RPMI8226 (cell line): Measurements from ENCODE around the gene ATXN1.
"Not testable (repeated sequence)": the region's sequence is repeated elsewhere in the genome, so short reads cannot be mapped to it uniquely, and the experiment has no call there.

Source experiments
- DNase-seq: peaks from one replicate; pipeline ENCODE4 v3.0.0-alpha.2; 2015

ATXN1 gene

DNA sequence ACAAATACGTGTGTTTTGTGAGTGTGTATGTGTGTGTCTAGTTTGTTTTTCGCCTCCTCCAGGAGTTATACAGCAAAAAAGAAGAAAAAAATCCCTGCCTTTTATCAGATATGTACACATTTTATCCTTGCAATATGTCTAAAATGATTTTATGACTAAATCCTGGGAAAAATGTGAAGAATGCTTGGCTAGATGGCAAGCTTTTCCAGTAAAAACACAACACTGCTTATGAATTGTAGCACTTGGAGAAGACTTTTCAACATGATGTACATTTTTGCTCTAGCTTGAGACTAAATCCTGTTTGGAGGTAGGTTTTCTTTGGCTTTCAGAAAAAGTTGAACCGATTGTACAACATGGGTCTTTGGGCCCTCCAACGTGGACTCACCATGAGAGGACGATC lies 362.7 kb downstream of the ATXN1 start:
- no peak for DNase-seq

DNA sequence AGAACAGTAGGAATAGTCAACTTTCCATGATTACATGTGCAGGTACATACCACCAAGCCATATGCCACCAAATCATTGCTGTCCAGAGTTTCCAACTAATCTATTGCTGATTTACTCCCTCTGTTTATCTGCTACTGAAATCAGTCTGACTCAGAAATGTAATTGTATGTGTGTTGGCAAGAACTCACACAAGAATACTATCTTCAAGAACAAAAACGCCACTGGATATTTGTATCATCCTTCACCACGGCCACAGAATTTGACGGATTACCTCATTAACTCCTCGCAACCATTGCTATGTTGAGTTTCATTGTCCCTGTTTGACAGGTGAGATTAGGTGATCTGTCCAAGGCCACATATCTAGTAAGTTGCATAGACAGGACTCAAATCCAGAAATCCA lies 363.6 kb downstream of the ATXN1 start:
- DNase-seq = no peak

DNA sequence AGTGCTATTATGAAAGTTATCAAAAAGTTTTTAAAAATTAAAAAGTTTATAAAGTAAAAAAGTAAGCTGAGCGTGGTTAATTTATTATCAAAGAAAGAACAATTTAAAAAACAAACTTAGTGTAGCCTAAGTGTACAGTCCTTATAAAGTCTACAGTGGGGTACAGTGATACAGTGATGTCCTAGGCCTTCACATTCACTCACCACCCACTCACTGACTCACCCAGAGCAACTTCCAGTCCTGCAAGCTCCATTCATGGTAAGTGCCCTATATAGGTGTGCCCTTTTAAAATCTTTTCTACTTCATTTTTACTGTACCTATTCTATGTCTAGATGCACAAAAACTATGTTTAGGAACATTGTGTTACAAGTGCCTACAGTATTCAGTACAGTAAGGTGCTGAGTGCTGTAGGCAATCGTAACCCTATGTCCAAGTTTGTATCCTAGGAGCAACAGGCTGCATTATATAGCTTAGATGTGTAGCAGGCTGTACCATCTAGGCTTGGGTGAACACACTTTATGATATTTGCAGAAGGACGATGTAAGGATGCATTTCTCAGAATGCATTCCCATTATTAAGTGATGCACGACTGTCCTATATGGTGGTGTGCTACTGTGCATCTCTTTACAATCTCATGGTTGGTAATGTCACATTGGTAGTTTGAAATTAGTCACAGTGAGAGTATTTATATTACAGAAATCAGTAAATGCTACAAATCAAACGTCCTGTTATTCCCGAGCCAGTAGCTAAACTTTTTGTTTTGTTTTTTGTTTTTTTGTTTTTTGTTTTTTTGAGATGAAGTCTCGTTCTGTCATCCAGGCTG lies 364.6 kb downstream of the ATXN1 start:
- no peak for DNase-seq

DNA sequence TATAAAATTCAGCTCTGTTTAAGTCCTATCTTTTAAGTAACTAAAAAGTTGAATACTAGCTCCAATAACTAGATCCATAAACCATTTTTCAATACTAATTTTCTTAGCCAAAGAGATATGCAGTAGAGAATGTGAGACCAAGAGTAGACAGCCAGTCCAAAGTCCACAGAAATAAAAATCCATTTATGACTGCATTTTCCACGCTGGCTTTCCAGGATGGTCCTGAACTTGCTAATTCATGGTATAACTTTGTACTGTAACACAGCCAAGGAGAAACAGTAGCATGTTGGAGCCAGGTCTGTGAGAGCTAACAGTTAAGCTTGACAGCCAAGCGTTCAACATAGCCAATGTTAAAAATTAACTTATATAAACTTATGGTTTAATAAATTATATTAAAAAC lies 366.6 kb downstream of the ATXN1 start:
- no peak for DNase-seq

DNA sequence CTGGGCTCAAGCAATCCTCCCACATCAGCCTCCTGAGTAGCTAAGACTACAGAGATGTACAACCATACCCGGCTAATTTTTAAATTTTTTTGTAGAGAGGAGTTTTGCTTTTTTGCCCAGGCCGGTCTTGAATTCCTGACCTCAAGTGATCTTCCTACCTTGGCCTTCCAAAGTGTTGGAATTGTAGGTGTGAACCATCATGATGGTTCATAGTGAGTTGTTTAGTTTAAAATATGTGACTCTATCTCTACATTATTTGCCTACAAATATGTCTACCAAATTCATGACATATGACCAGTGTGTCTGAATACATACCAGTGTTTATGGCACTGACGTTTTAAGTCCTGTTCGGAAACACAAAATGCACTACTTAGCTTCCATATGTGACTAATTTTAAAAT lies 367.9 kb downstream of the ATXN1 start:
- DNase-seq = no peak

DNA sequence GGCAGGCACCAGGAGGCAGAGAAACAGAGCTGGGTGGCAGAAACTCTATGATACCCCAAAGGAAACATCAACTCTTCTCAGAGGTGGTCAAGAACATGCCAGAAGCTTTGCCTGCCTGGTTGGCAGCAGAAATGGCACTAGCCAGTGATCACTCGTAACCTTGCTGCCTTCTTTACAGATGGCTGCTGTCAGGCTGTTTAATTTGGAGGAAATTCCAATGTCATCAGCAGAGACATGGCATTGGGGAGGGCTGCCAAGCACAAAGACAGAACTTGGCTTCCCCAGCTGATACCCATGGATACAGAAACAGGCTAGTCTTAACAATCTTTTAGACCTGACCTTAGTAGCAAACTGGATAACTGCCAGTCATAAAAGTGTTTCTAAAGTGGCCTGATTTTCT lies 369.2 kb downstream of the ATXN1 start:
- DNase-seq = no peak

DNA sequence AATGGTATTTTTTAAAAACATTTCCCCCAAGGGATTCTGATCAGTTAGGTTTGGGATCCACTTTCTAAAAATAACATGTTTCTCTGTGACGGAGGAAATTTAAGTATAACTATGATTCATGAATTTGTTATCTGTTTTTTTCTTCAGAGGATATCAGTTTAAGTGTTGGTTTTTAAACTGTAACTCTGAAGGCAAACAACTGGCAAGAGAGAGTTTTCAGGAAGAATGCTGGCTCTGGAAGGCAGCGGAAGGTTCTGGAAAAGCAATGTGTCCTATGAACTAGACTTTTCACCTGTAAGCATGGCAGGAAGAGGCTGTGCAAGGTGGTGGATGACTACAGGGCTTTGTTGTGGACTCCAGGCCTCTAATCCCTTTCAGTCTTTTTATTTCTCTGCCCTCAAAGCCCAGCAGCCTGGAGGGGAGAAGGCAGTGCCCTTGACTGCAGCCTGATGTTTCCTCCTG lies 369.8 kb downstream of the ATXN1 start:
- no peak for DNase-seq

DNA sequence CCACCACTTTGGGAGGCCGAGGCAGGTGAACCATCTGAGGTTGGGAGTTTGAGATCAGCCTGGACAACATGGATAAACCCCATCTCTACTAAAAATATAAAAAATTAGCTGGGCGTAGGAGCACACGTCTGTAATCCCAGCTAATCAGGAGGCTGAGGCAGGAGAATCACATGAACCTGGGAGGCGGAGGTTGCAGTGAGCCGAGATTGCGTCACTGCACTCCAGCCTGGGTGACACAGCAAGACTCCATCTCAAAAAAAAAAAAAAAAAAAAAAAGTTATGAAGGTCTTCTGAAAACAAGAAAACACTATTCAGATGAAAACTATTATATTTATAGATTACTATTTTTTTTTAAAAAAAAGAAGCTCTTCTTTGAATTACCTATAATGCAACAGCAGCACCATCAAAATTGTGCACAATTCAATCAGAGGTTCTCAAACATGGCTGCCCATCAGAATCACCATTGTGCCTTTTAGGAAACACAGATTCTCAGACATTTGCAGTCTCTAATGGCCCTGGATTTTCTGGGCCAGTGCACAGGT lies 370.3 kb downstream of the ATXN1 start:
- not testable (repeated sequence) for DNase-seq

DNA sequence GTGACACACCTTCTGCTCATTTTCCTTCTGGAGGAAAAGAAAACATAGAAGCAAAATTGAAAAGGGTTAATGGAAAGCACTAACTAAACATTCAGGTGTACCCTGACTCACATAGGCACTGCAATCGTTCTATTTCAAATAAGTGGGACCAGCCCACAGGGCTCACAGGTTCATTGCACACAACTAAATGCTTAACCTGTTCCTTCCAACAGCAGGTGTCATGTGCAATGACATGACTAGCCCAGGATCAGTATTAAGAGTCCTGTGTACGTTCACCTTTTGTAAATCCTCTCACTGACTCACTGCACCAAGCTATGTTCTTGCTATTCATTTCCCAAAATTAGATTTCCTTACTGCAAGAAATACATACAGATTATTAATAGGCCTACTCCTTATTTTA lies 371.6 kb downstream of the ATXN1 start:
- DNase-seq = no peak

DNA sequence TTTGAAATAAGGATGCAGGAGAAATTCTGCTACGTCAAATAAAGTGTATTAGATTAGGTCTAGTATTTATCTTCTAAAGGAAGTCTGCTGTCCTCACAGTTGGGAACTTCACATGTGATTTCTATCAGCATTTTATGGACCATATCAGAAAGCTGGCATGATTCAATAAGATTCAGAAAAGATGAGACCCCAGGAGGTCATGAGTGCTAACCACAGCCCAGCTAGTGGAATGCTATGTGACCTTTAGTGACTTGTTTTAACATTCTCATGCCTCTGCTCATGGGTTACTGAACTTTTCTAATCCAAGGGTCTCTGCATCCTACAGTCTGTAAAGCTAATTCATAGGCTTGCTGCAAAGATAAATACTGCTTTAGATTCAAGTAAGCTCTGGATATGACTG lies 372.8 kb downstream of the ATXN1 start:
- DNase-seq = no peak

DNA sequence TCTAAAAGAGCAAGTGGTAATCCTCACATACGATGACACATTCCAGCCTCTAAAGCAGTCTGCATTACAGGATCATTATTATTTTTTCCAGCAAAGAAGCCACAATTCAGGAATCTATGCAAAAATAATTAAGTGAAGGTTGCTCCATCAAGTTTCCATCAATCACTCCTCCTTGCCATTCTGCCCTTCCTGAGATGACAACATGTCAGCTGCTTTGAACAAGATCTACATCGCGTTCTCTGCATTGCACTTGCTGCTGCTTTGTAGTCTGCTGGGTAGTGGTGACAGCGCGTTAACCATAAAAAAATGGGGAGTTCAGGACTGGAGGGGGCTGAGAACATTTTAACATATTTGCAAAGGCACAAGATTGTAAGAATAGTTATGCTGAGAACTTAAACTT lies 375.2 kb downstream of the ATXN1 start:
- DNase-seq = no peak

DNA sequence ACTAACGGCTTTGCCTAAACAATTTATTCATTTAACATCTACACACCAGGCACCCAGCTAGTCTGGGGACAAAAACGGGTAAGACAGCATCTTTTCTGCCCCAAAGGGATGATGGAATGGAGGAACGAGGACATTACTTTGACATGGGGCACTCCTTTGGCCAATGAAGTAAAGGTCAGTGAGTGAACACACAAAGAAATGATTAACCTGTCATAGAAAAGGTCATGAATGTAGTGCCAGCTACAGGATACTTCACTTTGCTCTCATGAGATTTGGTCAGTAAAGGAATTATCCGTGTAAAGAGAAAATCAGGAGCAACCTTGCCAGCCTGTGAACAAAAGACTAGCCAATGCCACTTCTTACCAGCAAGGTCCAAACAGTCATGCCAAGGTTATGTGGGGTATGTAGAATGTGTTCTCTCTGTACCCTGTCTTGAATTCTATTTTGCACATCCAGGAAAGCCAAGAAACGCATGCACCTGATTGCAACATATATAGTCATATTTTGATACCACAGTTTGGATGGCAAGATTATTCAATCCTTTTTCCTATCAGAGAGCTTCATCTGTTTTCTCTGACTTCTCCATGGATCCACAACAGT lies 377.6 kb downstream of the ATXN1 start:
- no peak for DNase-seq

DNA sequence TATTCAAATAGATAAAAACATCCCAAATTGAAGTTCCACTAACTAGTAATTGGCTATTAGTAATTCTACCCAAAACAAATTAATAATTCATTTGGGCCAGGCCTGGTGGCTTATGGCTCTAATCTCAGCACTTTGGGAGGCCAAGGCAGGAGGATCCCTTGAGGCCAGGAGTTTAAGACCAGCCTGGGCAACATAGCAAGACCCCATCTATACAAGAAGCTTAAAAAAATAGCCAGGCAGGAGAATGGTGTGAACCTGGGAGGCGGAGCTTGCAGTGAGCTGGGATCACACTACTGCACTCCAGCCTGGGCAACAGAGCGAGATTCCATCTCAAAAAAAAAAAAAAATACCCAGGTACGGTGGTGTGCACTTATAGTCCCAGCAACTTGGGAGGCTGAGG lies 379.3 kb downstream of the ATXN1 start:
- not testable (repeated sequence) for DNase-seq

DNA sequence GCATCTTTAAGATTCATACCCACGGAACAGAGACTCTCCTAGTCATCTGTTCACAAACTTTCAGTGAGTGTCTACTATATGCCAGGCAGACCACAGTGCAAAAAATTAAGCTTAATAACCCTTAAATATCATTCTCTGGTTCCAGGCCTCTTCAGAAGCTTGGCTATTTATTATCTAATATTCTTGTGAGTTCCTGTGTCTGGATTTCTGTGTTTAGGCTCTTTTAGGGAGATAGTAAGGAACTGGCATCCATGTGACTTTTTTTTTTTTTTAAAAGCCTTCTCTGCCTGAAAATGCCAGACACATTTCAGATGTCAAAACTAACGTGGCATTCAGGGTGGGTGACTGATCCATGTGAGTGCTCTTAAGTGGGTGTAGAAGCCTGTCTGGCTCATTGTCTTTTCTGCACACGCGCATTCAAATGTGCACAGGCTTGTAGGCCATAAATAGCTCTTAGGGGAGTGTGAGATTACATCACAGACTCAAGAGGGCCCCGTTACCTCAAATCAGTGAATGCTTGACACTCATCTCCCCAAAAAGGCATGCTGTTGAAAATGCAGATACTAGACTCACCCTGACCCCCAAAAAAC lies 380.9 kb downstream of the ATXN1 start:
- no peak for DNase-seq

DNA sequence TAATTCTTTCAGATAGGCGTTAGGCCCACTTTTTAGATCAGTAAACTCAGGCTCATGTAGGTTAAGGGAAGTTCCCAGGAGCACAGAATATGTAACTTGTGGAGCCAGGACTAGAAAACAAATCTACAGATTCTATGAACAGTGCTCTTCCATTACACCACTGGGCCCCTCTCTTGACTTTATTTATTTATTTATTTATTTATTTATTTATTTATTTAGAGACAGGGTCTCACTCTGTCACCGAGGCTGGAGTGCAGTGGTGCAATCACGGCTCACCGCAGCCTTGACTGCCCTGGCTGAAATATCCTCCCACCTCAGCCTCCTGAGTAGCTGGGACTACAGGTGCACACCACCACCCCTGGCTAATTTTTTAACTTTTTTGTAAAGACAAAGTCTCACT lies 382.9 kb downstream of the ATXN1 start:
- DNase-seq = not testable (repeated sequence)

DNA sequence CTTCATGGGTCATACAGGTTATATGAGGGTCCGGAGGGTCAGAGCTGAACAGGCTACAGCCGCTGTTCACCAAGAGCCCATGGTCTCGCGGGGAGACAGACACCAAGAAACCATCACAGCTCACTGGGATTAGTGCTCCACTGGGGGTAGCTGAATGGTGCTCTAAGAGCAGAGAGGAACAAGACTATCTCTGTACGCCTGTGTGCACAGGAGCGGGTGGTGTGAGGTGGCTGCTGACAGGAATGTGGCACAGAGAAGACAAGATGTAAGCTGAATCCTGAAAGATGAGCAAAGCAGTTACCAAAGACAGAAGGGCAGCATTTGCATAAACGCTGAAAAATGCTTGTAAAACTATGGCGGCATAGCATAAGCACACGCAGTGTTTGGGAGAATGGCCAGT lies 383.8 kb downstream of the ATXN1 start:
- DNase-seq = no peak

DNA sequence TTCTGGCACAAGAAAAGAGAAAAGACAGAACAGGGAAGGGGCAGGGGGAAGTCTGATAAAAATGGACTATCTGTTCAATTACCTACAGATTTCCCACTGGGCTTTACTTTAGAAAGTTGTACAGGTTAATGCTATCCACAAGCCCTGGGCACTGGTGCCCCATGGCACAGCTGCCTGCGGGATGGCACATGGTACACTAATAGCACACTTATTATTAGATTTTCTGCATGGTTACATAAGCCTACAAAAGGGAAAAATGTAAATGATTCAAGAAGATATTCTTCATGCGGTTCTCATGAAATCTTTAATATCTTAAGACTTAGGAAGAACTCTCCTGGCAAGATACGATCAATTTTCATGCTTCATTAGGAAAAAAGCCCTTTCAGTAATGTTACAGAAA lies 385.4 kb downstream of the ATXN1 start:
- no peak for DNase-seq

DNA sequence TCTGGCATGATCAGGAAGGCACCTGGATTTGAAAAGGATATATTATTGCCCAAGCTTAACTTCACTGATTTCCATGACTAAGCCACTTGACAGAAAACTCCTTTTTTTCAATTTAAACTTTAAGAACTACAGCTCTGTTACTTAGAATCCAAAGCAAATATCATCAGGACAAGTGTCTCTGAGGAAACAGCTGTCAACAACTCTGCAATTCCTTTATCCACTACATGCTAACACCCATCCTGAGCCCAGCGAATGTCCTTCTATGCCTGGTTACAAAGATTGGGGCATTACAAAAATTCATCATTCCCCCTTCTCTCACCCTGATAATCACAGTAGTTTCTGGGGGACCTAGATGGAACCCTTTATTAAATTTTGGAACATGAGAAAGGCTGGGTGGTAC lies 386.1 kb downstream of the ATXN1 start:
- DNase-seq = no peak

DNA sequence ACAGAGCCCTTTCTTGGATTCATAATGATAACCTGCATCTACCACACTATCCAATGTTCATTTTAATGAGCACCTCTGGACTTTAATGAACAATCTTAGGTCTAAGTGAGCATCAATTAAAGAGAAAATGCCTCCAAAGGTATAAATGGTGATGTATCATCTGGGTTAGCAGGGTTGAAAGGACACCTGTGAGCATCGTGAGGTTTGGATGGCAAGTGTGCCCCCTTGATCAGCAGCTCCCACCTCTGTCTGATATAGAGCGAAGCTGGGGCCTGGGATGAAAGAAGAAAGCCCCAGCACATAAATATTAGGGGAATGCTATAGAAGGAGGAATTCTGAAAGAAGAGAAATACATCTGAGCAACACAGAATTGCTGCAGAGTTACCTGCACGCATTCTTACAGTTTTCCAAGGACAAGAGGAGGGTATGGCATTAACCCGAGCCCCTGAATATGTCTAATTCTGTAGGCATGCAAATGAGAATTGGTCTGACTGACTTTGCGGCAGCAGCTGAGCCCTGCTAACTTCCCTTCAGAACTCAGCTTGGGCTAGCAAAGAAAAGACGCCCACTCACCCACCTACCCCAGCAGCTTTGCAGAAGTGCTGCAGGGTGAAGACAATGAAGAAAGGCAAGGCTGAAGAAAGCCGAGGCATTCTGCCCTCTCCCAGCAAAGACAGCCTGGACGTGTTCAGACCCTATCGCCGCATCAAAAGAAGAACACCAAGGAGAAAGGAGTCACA lies 386.6 kb downstream of the ATXN1 start:
- no peak for DNase-seq

DNA sequence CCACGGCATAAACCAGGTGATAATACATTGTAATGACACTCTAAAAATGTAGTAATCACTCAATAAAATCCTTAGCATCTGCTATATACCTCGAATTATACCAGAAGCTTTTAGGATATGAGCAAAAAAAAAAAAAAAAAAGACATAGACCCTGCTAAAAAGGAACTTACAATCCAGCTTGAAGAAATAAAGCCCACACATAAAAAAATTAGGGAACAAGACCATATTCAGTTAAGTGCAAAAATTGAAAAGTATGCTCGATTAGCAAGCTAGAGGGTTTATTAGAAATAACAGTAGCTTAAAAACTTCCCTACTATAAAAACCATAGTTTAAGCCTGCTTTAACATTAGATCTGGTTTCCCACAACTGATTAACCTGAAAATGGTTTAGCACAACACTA lies 387.2 kb downstream of the ATXN1 start:
- no peak for DNase-seq

DNA sequence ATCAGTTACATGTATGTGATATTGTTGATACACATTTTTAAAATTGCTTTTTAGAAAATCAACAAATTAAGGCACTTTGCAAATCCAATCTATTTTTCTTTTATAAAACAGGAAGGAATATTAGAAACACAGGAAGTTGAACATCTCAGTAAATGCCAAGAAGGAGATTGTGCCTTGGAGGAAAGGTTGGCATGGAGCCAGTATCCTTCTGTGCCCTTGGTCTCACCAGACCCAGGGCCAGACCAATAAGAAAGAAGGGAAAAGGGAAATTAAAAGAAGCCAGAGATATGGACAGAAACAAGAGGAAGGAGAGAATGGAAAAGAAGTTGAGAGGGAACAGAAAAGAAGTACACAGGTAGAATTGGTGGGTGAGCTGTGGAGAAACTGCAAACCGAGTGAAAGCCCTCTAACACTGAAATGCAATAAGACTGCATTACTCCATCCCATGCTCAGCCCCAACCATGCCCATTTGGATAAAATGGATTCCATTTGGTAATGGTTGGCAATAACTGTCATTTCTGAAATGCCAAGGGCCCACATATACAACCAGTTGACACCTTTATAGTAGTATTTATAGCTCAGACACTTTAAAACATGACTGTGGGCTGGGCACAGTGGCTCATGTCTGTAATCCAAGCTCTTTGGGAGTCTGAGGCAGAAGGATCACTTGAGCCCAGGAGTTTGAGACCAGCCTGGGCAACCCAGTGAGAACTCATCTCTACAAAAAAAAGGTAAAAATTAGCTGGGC lies 389.1 kb downstream of the ATXN1 start:
- DNase-seq = no peak

DNA sequence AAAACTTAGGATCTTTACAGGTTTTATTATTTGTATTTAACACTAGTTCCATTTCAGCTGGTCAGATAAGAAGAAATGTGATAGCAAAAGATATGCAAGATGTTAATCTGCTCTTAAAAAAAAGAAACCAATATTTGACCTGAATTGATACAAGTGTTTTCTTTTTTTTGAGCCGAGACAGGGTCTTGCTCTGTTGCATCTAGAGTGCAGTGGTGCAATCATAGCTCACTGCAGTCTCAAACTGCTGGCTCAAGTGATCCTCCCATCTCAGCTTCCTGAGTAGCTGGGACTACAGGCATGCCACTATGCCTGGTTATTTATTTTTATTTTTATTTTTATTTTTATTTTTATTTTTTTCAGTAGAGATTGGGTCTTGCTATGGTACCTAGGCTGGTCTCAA lies 389.9 kb downstream of the ATXN1 start:
- DNase-seq = no peak

DNA sequence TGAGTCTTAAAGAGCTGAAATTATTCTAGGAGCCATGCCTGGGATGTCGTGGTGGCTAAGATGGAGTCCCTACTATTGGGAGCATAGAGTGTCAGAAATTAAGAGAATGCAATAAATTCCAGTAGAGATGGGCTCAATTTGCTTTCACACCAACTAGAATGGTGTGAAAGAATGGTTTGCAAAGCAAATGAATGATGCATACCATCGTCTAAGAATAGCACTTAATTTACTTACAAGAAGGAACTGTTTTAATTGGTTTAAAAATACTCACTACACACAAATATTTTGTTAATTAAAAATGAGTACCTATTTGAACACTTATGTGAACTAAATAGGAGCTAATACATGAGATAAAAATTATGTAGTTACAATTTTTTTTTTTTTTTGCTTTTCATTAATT lies 390.3 kb downstream of the ATXN1 start:
- DNase-seq = no peak
